Measurements from ENCODE around the gene SACS. TPM values are rescaled to one million over a fixed set of nuclear protein-coding genes. Genes with fewer than 3 reads are reported as not detected.

SACS gene
- total RNA-seq, 1 donor, result 32.6 TPM

GRCh38 chr13:23365652-23366051 is 67.8 kb downstream of the SACS start:
- DNase-seq (ENCODE audit: low read depth in 2 of 3, low spot score in 2 of 3), result no peak

GRCh38 chr13:23359882-23360281 is 73.6 kb downstream of the SACS start:
- no peak for DNase-seq (ENCODE audit: low read depth in 2 of 3, low spot score in 2 of 3)

GRCh38 chr13:23357349-23357748 is 76.2 kb downstream of the SACS start:
- no peak for DNase-seq (ENCODE audit: low read depth in 2 of 3, low spot score in 2 of 3)

- DNase-seq (ENCODE audit: low read depth in 2 of 3, low spot score in 2 of 3), result no peak
Measured at GRCh38 chr13:23356368-23356767, 77.1 kb downstream of the SACS start.

- DNase-seq (ENCODE audit: low read depth in 2 of 3, low spot score in 2 of 3), result no peak
Measured at GRCh38 chr13:23354520-23354919, 79.0 kb downstream of the SACS start.

- no peak for DNase-seq (ENCODE audit: low read depth in 2 of 3, low spot score in 2 of 3)
Measured at GRCh38 chr13:23352161-23352560, 81.3 kb downstream of the SACS start.

DNA sequence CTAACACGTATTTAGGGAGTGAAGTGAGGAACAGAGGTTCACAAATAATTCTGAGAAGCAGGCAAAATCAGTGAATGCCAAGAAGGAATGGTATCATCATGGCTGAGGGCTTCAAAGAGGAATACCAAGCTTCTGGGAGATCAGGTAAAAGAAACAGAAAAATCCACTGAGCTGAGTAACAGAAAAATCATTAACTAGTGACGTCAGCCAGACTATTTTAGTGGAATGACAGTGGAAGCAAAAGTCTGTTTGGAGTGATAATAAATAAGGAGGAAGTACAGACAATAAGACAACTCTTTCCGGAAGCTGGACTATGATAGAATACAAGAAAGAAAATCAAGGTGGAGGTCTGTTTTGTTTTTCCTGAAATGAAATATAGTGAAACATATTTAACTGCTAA is 83.5 kb downstream of the SACS start:
- DNase-seq (ENCODE audit: low read depth in 2 of 3, low spot score in 2 of 3), result no peak

DNA sequence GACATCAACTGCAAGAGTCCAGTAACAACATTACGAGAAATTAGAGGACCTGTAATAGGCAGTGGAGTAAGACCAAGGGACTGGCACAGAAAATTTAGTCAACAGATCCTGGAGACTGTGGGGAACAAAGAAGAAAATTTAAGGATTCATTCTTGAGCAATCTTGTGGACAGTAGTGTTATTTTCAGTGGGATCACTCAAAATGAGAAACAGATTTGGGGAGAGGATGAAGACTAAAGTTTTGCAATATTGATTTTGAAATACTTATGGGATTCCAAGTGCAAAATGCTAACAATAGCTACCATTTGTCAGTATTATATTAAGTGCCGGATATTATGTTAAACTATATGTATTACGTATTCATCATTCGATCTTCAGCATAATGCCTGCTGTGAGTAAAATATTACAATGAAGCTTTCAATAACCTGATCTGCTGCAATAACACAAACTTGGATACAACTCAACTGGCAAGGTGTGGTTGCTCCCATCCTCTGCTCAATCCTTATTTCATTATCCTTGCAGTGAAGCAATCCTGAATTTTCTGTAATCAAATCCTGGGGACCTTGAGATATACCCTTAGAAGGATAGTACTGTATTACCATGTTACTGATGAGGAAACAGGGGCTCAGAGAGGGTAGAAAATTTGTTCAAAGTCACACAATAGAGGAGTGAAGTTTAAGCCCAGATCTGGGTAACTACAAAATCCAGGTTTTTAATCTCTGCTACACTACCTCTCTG is 84.2 kb downstream of the SACS start:
- no peak for DNase-seq (ENCODE audit: low read depth in 2 of 3, low spot score in 2 of 3)

- no peak for DNase-seq (ENCODE audit: low read depth in 2 of 3, low spot score in 2 of 3)
Measured at GRCh38 chr13:23348262-23349127, 85.0 kb downstream of the SACS start.

DNA sequence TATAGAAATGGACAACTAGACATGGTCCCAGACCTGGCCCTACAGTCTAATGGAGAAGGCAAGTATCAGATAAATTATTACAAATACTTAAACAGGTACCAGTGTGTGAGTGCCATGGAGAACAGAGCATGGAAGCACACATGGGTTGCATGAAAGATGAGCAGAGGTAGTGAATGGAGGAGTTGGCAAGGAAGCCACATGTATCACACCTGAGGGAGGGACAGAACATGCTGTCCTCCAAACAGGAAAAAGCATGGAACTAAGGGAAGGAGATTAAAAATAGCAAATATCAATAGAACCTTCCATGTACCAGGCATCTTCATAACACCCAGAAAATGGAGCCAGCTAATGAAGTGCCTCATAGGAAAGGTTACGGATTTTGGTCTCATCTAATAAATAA is 85.9 kb downstream of the SACS start:
- DNase-seq (ENCODE audit: low read depth in 2 of 3, low spot score in 2 of 3), result no peak

- DNase-seq (ENCODE audit: low read depth in 2 of 3, low spot score in 2 of 3), result no peak
Measured at GRCh38 chr13:23344931-23345595, 88.4 kb downstream of the SACS start.

- no peak for DNase-seq (ENCODE audit: low read depth in 2 of 3, low spot score in 2 of 3)
Measured at GRCh38 chr13:23339225-23339624, 94.3 kb downstream of the SACS start.

- no peak for DNase-seq (ENCODE audit: low read depth in 2 of 3, low spot score in 2 of 3)
Measured at GRCh38 chr13:23330356-23330755, 103.1 kb downstream of the SACS start.

GRCh38 chr13:23325191-23325590 is 108.3 kb downstream of the SACS start:
- DNase-seq (ENCODE audit: low read depth in 2 of 3, low spot score in 2 of 3), result no peak

GRCh38 chr13:23323946-23324709 is 109.4 kb downstream of the SACS start:
- no peak for DNase-seq (ENCODE audit: low read depth in 2 of 3, low spot score in 2 of 3)

- no peak for DNase-seq (ENCODE audit: low read depth in 2 of 3, low spot score in 2 of 3)
Measured at GRCh38 chr13:23322353-23323336, 110.9 kb downstream of the SACS start.

DNA sequence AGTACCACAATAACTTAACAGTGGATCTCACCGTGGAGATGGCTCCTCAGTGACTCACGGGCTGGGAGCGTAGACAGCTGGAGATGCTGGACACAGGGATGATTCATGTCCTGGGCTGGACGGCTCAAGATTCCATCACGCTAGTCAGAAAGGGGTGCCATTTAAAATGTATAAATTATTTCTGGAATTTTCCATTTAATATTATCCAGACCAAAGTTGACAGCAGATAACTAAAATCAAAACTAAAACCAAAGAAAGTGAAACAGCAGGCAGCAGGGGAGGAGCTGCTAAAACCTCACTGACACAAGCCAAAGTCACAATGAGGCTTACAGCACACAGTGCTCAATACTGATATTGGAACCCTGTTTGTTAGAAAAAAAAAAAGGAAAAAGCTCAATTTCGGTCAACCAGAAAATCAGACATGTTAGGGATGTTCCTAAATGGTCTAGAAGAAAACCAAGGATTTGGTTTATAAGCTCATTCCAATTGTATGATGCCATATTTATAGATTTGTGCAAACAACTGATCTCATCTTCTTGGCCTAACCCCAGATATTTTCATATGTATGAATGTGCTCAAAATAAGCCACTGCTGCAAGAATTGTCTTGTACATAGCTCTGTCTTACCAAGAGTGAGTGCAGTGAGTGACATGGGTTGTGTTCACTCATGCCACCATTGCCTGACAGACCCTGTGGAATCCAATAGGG is 111.8 kb downstream of the SACS start:
- DNase-seq (ENCODE audit: low read depth in 2 of 3, low spot score in 2 of 3), result no peak

- DNase-seq (ENCODE audit: low read depth in 2 of 3, low spot score in 2 of 3), result no peak
Measured at GRCh38 chr13:23320926-23321534, 112.5 kb downstream of the SACS start.

GRCh38 chr13:23319883-23320224 is 113.6 kb downstream of the SACS start:
- no peak for DNase-seq (ENCODE audit: low read depth in 2 of 3, low spot score in 2 of 3)
